Measurements from ENCODE around the gene PCA3. TPM values are rescaled to one million over a fixed set of nuclear protein-coding genes. Genes with fewer than 3 reads are reported as not detected.

Gene PCA3
- total RNA-seq, 4 donors from 2014 or later = 0.27 TPM; not detected in 3

GRCh38 chr9:76718166-76718565 is 46.1 kb upstream of the PCA3 start:
- no peaks in the 10 kb centered on the region for H3K36me3 ChIP-seq
- no peak overlapping the region for H3K4me3 ChIP-seq
- TF ChIP-seq POLR2AphosphoS5 (IDR thresholded peaks at IDR 0.05) = no peak
- no peak for TF ChIP-seq CTCF (IDR thresholded peaks at IDR 0.05)
- no peak for TF ChIP-seq EP300 (IDR thresholded peaks at IDR 0.05; ENCODE audit: low read depth)
- TF ChIP-seq POLR2A (IDR thresholded peaks at IDR 0.05) = no peak
- no peaks in the 10 kb centered on the region for H3K27me3 ChIP-seq
- 77 to 87% methylated on average over 3 to 4 of the region's 4 CpGs for WGBS, 2 donors (ENCODE audit: low coverage in 1 of 2)
- H3K4me1 ChIP-seq = peaks cover 0 to 14% (median 8%) of the 10 kb centered on the region in 4 donors
- no peak for DNase-seq
- H3K9me3 ChIP-seq = no peaks in the 10 kb centered on the region
- in situ Hi-C loops (cut with MboI; ENCODE audit: low pct_ligation_motif_present in 1 of 4, low pct_unique_long_range_greater_than_20kb in 1 of 4, low sequenced_read_pairs in 3 of 4) = loop anchor here in 2 of 4 donors (25.0 kb wide), 2 partner anchors 106 to 281 kb away; no protein-coding TSS in a partner anchor
- peak overlapping the region in 2 of 4 donors; percentile 2 to 54 for H3K27ac ChIP-seq
- intact Hi-C loops (cut with DNase I; ENCODE audit: low total_unique reads) = no loop called here

GRCh38 chr9:76720245-76720644 is 44.0 kb upstream of the PCA3 start:
- H3K4me1 ChIP-seq = peaks cover 0 to 14% (median 8%) of the 10 kb centered on the region in 4 donors
- 55 to 56% methylated on average over 3 of the region's 3 CpGs for WGBS, 2 donors (ENCODE audit: low coverage in 1 of 2)
- no peak overlapping the region for H3K4me3 ChIP-seq
- H3K27ac ChIP-seq = no peak overlapping the region
- no peak for DNase-seq
- intact Hi-C loops (cut with DNase I; ENCODE audit: low total_unique reads) (no loop called here), in situ Hi-C loops (cut with MboI; ENCODE audit: low pct_ligation_motif_present in 1 of 4, low pct_unique_long_range_greater_than_20kb in 1 of 4, low sequenced_read_pairs in 3 of 4) (loop anchor here in 2 of 4 donors (25.0 kb wide), 2 partner anchors 108 to 283 kb away; no protein-coding TSS in a partner anchor)
- no peaks in the 10 kb centered on the region for H3K27me3 ChIP-seq
- no peak for TF ChIP-seq POLR2A (IDR thresholded peaks at IDR 0.05)
- TF ChIP-seq EP300 (IDR thresholded peaks at IDR 0.05; ENCODE audit: low read depth) = no peak
- no peak for TF ChIP-seq CTCF (IDR thresholded peaks at IDR 0.05)
- no peak for TF ChIP-seq POLR2AphosphoS5 (IDR thresholded peaks at IDR 0.05)
- no peaks in the 10 kb centered on the region for H3K9me3 ChIP-seq
- H3K36me3 ChIP-seq = no peaks in the 10 kb centered on the region

GRCh38 chr9:76725011-76725546 is 39.2 kb upstream of the PCA3 start:
- in situ Hi-C loops (cut with MboI; ENCODE audit: low pct_ligation_motif_present in 1 of 4, low pct_unique_long_range_greater_than_20kb in 1 of 4, low sequenced_read_pairs in 3 of 4) = no loop called here
- H3K36me3 ChIP-seq = no peaks in the 10 kb centered on the region
- no peaks in the 10 kb centered on the region for H3K4me1 ChIP-seq
- no peaks in the 10 kb centered on the region for H3K27me3 ChIP-seq
- H3K4me3 ChIP-seq = no peak overlapping the region
- 30 to 38% methylated on average over 3 to 4 of the region's 4 CpGs for WGBS, 2 donors (ENCODE audit: low coverage in 1 of 2)
- DNase-seq = no peak
- TF ChIP-seq POLR2A (IDR thresholded peaks at IDR 0.05) (no peak), POLR2AphosphoS5 (IDR thresholded peaks at IDR 0.05) (no peak), CTCF (IDR thresholded peaks at IDR 0.05) (no peak)
- intact Hi-C loops (cut with DNase I; ENCODE audit: low total_unique reads) = no loop called here
- no peaks in the 10 kb centered on the region for H3K9me3 ChIP-seq
- H3K27ac ChIP-seq = no peak overlapping the region

GRCh38 chr9:76725885-76726284 is 38.4 kb upstream of the PCA3 start:
- Histone ChIP-seq H3K4me1 (no peaks in the 10 kb centered on the region), H3K27ac (no peak overlapping the region), H3K9me3 (no peaks in the 10 kb centered on the region), H3K27me3 (no peaks in the 10 kb centered on the region), H3K4me3 (no peak overlapping the region), H3K36me3 (no peaks in the 10 kb centered on the region)
- intact Hi-C loops (cut with DNase I; ENCODE audit: low total_unique reads) (no loop called here), in situ Hi-C loops (cut with MboI; ENCODE audit: low pct_ligation_motif_present in 1 of 4, low pct_unique_long_range_greater_than_20kb in 1 of 4, low sequenced_read_pairs in 3 of 4) (no loop called here)
- no peak for DNase-seq
- 72% methylated on average over 6 of the region's 6 CpGs; no CpG with 5 or more reads in 1 of the 2 donors for WGBS, 2 donors (ENCODE audit: low coverage in 1 of 2)
- TF ChIP-seq POLR2A (IDR thresholded peaks at IDR 0.05) (no peak), CTCF (IDR thresholded peaks at IDR 0.05) (no peak), EP300 (IDR thresholded peaks at IDR 0.05; ENCODE audit: low read depth) (no peak), POLR2AphosphoS5 (IDR thresholded peaks at IDR 0.05) (no peak)

Data from transverse colon (tissue), 4 donors.